CD4-positive, alpha-beta T cell treated with Interleukin-10 for 1 hour (primary cell): ENCODE results near the gene ADCY5.

ENCODE experiments used
- DNase-seq: peaks from one replicate; pipeline ENCODE4 v3.0.0-alpha.2; 2020

Gene ADCY5

DNA sequence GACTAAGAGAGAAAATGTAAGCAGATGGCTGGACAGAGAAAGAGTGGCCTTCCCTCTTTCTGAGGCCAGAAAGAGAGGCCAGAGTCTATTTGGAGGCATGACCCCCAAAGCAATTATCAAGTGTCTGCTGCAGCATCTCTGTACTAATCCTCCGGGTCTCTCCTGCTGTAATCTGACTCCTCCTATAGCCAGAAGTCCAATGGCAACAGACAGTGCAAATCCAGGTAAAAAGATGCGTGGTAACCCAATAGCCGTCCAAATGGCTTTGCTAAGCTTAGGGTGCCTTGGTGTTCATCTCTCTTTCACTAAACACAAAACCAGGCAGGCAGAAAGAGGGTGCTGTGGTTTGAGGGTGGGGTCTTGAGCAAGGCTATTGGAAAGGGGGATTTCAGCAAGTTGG, 91.6 kb downstream of the ADCY5 start:
- no peak for DNase-seq

DNA sequence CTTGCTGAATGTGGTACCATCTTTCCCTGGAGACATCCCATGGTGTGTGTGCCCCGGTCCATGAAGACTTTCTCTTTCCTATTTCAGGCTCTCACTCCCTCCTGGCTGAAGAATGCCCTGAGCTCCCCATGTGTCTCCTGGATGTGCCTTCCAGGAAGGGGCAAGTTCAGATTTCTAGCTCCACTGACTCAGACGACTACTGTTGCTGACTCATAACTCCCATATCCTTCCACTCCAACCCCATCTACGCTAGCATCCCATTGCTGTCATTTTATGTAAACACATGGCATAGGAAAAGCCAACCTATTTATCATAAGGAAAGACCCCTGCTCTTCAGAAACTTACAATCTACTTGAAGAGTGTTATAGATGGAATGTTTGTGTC, 95.0 kb downstream of the ADCY5 start:
- DNase-seq: no peak

- no peak for DNase-seq
These were observed 95.6 kb downstream of the ADCY5 start for GRCh38 chr3:123353227-123353849.

DNA sequence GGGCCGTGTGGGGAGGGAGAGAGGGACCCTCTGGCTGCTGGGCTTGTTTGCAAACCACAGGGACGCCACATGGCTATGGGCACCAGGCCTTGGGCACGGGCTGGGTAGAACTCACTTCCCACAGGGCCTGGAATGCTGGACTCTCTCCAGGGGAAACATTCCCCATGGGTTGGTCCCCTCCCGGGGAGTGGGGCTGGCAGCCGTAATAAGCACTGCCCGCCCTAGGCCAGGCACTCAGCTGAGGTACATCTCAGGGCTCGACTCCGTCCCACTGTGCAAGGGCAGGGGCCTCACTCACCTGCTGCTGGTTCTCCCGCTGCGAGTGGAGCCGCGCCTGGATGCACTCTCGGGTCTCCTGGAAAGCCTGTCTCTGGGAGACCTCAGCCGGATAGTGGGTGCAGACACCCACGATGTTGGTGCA, 96.7 kb downstream of the ADCY5 start:
- no peak for DNase-seq

- DNase-seq: no peak
These were observed 97.4 kb downstream of the ADCY5 start for GRCh38 chr3:123351501-123351900.

DNA sequence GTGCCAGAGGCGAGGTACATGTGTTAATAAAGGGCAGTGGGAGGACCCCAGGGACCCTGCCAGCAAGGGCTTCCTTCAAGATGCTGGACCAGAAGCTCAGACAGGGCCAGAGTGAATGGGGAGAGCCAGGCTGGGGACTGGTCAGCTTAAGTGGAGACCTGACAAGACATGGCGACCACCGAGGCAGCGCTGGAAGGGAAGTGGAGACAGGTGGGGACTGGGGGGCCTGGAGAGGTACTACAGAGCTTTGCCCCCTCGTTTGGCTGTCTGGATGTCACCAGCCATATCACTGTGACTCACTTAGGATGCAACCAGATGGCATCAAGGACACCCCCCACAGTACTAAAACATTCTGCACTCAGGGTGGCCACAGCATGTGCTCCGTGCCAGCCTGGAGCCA, 97.9 kb downstream of the ADCY5 start:
- no peak for DNase-seq

- no peak for DNase-seq
These were observed 99.1 kb downstream of the ADCY5 start for GRCh38 chr3:123349566-123350435.

GRCh38 chr3:123349201-123349535, 99.7 kb downstream of the ADCY5 start:
- no peak for DNase-seq

GRCh38 chr3:123348471-123349200, 100.3 kb downstream of the ADCY5 start:
- no peak for DNase-seq

DNA sequence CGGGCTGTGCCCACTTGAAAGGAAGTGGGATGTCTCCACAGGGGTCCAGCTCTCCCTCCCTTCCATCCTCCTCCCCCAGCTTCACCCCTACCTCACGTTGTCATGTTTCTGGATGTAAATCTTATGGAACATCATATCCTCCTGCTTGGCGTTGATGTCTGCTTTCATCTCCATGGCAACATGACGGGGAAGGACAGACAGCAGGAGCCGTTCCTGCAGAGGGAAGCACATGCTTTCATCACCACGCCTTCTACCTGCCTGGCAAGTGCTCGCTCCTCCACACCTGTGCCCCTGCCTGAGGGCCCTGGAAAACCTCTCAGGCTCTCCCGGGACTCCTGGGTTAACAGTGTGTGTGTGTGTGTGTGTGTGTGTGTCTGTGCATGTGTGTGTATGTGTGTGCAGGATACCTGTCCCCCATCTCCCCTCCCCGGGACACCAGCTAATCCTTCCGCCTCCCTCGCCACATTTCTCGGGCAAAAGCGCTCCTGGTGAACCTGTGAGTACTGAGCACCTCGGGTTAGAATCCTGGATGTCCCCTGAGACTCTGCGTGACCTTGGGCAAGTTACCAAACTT, 101.1 kb downstream of the ADCY5 start:
- no peak for DNase-seq

DNA sequence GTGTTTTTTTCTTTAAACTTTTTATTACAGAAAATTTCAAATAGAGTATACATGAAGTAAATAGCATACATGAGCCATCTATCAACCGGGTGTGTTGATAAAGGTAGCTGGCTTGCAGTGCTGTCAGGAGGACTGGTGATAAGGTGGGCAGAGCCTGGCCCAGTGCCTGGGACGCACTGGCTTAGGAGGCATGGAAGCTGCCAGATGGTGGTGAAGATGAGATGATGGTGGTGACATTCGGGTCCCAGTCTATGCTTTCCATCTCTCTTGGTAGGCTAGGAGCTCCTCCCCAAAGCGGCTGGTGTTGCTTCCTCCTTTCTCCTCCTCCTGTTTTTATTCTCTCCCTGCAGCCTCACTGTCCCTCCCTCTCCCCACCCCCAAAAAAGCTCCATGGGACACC, 101.7 kb downstream of the ADCY5 start:
- no peak for DNase-seq

DNA sequence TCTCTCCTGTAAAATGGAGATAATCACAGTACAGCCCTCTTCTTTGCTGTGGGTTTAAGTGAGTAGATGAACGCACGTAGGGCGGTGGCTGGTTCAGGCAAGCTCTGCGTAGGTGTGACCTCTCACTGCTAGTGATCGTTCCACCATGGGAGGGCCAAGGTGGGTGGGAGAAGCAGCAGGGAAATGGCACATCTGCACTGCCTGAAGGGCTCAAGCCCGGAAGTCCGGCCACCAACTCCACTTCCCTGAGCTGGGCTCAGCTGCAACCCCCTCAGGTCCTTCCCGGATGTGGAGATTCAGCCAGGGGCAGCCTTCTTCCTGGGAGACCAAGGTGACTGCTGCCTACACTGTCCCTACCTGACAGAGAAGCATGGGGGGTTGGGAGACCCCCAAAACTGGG, 102.9 kb downstream of the ADCY5 start:
- no peak for DNase-seq

- no peak for DNase-seq
These were observed 103.8 kb downstream of the ADCY5 start for GRCh38 chr3:123344907-123345594.

DNA sequence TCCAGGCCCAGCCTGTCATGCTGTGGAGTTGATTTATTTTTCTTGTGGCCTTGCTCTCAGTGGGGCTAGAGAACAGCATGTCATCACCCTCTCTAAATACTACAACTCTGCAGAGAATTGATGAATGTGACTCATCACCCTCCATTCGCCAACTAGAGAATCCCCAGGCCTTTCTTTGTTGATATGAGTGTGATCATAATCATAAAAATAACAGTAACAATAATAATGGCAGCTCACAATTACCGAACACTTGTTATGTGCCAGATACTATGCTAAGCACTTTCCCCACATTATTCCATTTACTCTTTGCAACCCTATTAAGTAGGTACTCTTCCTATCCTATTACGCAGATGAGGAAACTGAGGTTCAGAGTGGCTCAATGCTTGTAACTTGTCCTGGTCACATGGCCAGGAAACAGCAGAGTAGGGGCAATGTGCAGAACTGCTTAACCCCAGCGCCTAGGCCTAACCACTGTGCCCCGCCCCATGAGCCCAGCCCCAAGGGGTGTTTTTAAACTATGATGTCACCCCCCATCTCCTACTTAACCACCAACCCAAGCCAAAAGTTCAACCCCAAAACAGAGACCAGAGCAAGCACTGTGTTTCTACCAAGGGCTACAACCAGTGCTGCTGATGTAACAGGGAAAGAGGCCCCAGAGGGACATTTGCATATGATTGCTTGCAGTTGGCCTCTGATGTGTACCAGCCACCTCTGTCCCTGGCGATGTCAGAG, 104.5 kb downstream of the ADCY5 start:
- no peak for DNase-seq

GRCh38 chr3:123343296-123344174, 105.4 kb downstream of the ADCY5 start:
- no peak for DNase-seq

DNA sequence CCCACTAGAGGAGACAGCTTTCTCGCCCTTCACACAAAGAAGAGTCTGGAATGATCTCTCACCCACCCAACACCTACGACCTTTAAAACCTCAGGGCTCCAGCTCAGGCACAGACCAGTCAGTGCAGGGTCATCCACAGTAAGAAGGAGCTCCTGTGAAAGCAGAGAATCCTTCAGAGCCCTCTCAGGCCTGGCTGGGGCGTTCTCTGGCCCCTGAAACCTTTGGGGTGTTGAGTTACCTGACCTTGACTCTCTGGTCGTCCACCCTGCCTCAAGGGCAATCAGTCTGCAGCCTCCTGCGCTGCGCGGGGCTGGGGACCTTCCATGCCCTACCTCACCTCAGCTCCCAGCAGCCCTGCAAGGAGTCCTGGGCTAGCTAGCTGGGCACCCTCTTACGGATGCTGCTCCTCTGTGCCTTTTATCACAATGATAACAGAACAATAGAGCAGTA, 106.2 kb downstream of the ADCY5 start:
- no peak for DNase-seq

- DNase-seq: no peak
These were observed 106.8 kb downstream of the ADCY5 start for GRCh38 chr3:123341871-123342630.

- no peak for DNase-seq
These were observed 108.6 kb downstream of the ADCY5 start for GRCh38 chr3:123340336-123340735.

- DNase-seq: no peak
These were observed 109.6 kb downstream of the ADCY5 start for GRCh38 chr3:123339302-123339701.

DNA sequence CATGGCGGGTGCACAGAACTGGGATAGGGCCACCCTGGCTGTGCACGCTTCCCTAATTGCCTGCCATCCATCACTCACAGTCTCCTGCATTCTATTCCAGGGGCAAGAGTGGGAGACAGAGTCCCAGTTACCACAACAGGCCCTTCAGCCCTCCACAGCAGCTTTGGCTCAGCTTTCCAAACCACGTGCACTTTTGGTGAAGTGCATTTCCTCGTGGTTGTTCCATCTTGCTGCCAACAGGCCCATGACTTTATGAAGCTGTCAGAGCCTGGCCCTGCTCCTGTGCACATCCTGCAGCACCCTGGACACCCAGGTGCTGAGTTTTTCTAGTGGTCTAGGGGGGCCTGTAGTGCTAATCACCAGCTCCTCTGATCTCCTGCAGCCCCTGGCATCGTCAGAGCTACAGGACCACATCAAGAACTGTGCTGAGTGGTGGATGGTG, 110.2 kb downstream of the ADCY5 start:
- no peak for DNase-seq
